ENCODE measurements around the gene RAB31. TPM values are rescaled to one million over a fixed set of nuclear protein-coding genes. Genes with fewer than 3 reads are reported as not detected.

RAB31 gene
- total and polyA plus RNA-seq, 10 donors: 12.3 to 112 (median 72.6) TPM

GRCh38 chr18:9750112-9750511, 42.0 kb downstream of the RAB31 start:
- no peak for DNase-seq
- H3K27me3 ChIP-seq (replicated peaks in 1 of 7): no peaks in the 10 kb centered on the region
- no peaks in the 10 kb centered on the region for H3K36me3 ChIP-seq
- intact Hi-C loops (cut with DNase I; ENCODE audit: low total_unique reads): no loop called here
- H3K4me1 ChIP-seq: peaks cover 0 to 54% (median 14%) of the 10 kb centered on the region in 6 donors
- H3K9me3 ChIP-seq: no peaks in the 10 kb centered on the region
- no peak for TF ChIP-seq CTCF (IDR thresholded peaks at IDR 0.05 in 8 of 11, conservative IDR thresholded peaks at IDR 0.05 in 3 of 11)
- WGBS, 5 donors: 72 to 84% (median 75%) methylated on average over 12 of the region's 12 CpGs
- no peak overlapping the region for H3K4me3 ChIP-seq
- peak overlapping the region in 6 of 8 donors; percentile 22 to 76 (median 62) for H3K27ac ChIP-seq

- Histone ChIP-seq H3K4me3 (no peak overlapping the region), H3K27me3 (replicated peaks in 1 of 7) (no peaks in the 10 kb centered on the region), H3K4me1 (peaks cover 0 to 60% (median 19%) of the 10 kb centered on the region in 6 donors), H3K36me3 (no peaks in the 10 kb centered on the region), H3K9me3 (no peaks in the 10 kb centered on the region), H3K27ac (peak overlapping the region in 6 of 8 donors; percentile 22 to 76 (median 62))
- TF ChIP-seq POLR2AphosphoS5 (IDR thresholded peaks at IDR 0.05): peak in 1 of 3 donors; percentile 32
- no peak for TF ChIP-seq POLR2A (IDR thresholded peaks at IDR 0.05)
- WGBS, 5 donors: 52 to 78% (median 66%) methylated on average over 11 of the region's 11 CpGs
- intact Hi-C loops (cut with DNase I; ENCODE audit: low total_unique reads): no loop called here
- no peak for DNase-seq
Observed at GRCh38 chr18:9750606-9751304, 42.7 kb downstream of the RAB31 start.

- WGBS, 5 donors: 84 to 96% (median 88%) methylated on average over 8 of the region's 8 CpGs
- Histone ChIP-seq H3K27ac (peak overlapping the region in 3 of 8 donors; percentile 65 to 76 (median 68)), H3K27me3 (replicated peaks in 1 of 7) (no peaks in the 10 kb centered on the region), H3K9me3 (no peaks in the 10 kb centered on the region), H3K4me1 (peaks cover 0 to 67% (median 23%) of the 10 kb centered on the region in 6 donors), H3K36me3 (no peaks in the 10 kb centered on the region), H3K4me3 (no peak overlapping the region)
- no peak for TF ChIP-seq POLR2A (IDR thresholded peaks at IDR 0.05)
- TF ChIP-seq POLR2AphosphoS5 (IDR thresholded peaks at IDR 0.05): no peak
- TF ChIP-seq CTCF (IDR thresholded peaks at IDR 0.05 in 8 of 11, conservative IDR thresholded peaks at IDR 0.05 in 3 of 11): no peak
- intact Hi-C loops (cut with DNase I; ENCODE audit: low total_unique reads): no loop called here
- no peak for DNase-seq
Observed at GRCh38 chr18:9751371-9752031, 43.4 kb downstream of the RAB31 start.

- H3K27me3 ChIP-seq (replicated peaks in 1 of 7): no peaks in the 10 kb centered on the region
- TF ChIP-seq CTCF (IDR thresholded peaks at IDR 0.05 in 8 of 11, conservative IDR thresholded peaks at IDR 0.05 in 3 of 11): no peak
- TF ChIP-seq POLR2AphosphoS5 (IDR thresholded peaks at IDR 0.05): peak in 1 of 3 donors; percentile 44
- TF ChIP-seq POLR2A (IDR thresholded peaks at IDR 0.05): no peak
- peaks cover 0 to 87% (median 35%) of the 10 kb centered on the region in 6 donors for H3K4me1 ChIP-seq
- DNase-seq: no peak
- peak overlapping the region in 3 of 8 donors; percentile 36 to 46 (median 37) for H3K27ac ChIP-seq
- H3K4me3 ChIP-seq: no peak overlapping the region
- no peaks in the 10 kb centered on the region for H3K36me3 ChIP-seq
- 80 to 90% (median 84%) methylated on average over 7 of the region's 7 CpGs for WGBS, 5 donors
- intact Hi-C loops (cut with DNase I; ENCODE audit: low total_unique reads): no loop called here
- no peaks in the 10 kb centered on the region for H3K9me3 ChIP-seq
Observed at GRCh38 chr18:9753846-9754245, 45.7 kb downstream of the RAB31 start.
